GM21528 (cell line): ENCODE results near the gene HESX1.

ENCODE experiments used
- ATAC-seq: cut with Tn5 transposase; IDR thresholded peaks from one replicate; pipeline ENCODE4 v1.9.1; 2021; ENCODE audit warnings: mild to moderate bottlenecking, moderate library complexity; ENCODE audit not compliant: unreplicated experiment, low FRiP score

The HESX1 gene

GRCh38 chr3:57150113-57150581 is 49.6 kb downstream of the HESX1 start:
- ATAC-seq: no peak
